NCI-H1930 (cell line): Measurements from ENCODE around the gene CRYM.
"Not testable (repeated sequence)": the region's sequence is repeated elsewhere in the genome, so short reads cannot be mapped to it uniquely, and the experiment has no call there.

Experiments used
- DNase-seq, 2 experiments: peaks; one replicate each; lab custom pipeline; 2025; lab: John Stamatoyannopoulos, UW

The CRYM gene

DNA sequence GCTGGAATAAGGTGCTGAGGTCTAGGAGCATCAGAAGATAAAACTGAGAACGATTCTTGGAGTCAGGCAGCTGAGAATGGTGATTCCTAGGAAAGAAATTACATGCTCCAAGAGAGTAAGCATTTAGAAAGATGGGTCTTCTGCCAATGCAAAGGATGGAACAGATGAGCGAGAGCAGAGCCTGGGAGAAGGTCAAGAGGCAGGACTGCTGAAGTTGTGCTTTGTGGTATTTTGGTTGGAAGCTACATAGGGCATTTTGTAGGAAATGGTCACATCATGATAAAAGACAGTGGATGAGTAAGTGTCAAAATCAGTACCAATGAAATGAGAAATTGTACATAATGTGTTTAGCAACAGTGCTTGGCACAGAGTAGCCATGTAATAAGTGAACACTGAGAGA is 1.4 kb upstream of the CRYM start:
- no peak for DNase-seq

- DNase-seq, result no peak
These were observed 804 bp downstream of the CRYM start for GRCh38 chr16:21277045-21277926.

DNA sequence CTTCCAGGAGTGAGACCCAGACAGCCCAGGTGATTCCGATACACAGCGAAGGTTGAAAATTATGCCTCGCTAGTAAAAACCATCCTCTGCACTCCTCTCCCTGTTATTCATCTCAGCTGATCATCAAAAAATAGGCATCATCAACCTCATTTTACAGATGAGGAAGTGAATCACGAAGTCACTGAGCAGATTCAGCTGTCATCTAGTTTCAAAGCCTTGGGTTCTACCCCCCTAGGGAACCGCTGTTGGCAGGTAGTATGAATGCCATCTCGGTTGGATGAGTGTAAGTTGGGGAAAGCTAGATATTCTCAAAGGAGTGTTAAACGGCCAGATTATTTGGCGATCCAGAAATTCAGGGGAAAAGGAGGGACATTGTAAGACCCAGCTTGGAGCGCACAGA is 2.0 kb downstream of the CRYM start:
- DNase-seq, result no peak

DNA sequence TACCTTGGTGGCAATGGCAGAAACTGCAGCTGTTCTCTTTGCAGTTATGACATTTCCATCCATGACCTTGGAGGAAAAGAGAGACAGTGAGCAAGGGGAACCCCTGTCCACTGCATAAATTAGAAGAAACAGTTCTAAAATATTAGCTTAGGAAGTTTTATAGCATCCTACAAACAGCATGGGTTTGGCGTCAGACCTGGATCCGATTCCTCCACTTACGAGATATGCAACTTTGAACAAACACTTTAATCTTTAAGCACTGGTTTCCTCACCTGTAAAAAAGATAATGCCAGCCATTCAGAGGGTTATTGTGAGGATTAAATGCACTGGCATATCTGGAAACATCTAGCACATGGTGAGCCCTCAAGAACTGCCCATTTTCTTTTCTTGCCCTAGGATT is 2.6 kb downstream of the CRYM start:
- no peak for DNase-seq

- DNase-seq, result no peak
These were observed 3.8 kb downstream of the CRYM start for GRCh38 chr16:21274172-21274726.

- DNase-seq, result not testable (repeated sequence)
These were observed 5.3 kb downstream of the CRYM start for GRCh38 chr16:21272763-21273162.

DNA sequence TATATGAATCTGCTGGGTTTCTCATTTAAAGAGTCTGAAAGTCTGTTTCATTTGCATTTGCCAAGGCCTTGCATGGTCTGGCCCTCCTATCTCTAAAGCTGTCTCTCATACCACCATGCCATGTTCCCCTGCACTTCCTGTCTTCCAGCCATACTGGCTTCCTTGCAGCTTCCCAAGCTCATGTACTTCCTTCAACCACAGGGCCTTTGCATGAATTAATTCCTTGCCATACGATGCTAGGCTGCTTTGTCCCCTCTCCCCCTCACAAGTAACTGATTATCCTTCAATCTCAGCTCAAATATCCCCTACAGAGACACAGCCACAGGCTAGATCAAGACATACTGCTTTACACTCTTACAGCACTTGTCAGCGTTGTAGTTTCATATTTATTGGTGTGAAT is 5.8 kb downstream of the CRYM start:
- DNase-seq, result no peak

GRCh38 chr16:21268236-21268635 is 9.9 kb downstream of the CRYM start:
- DNase-seq, result no peak

DNA sequence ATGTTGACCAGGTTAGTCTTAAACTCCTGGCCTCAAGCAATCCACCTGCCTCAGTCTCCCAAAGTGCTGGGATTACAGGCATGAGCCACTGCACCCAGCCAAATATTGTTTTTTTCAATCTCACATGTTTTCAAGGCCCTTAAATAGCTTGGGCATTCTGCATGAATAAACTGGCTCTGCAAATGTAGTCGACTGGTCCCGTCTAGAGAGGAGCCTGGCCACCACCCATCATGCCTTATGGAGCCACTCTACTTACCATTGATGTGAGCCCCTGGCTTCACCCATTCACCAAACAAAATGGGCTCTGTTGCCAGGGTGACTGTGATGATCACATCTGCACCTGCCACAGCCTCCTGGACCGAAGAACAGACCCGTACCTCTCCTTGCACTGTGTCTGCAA is 10.8 kb downstream of the CRYM start:
- DNase-seq, result no peak

DNA sequence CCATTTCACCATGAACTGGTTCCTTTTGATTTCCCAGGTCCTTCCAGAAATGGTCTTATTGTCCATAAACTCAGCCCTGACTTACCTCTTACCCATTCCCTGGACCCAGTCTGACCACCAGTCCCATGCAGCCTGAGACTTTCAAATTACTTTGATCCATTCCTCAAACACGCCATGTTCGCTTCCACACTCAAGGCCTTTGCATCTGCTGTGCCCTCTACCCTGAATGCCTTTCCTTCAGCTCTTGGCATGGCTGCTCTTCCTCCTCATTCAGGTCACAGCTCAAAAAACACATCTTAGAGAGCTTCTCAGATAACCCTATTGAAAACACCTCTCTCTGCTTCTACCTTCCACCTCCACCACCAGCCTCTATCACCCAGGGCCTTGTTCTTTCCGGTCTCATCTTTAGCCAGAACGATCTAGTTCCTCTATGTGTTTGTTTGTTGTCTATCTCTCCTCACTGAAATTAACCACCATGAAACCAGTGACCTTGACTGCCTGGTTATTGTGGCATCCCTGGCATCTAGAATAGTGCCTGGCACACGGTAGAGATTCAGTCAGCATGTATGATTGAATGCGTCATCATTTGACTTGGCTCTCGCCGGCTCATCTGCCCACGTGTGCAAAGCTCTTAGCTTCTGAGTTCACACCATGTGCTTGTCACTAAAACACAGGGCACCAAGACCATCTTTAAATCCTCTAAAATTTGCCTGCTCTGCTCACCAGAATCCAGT is 12.8 kb downstream of the CRYM start:
- DNase-seq, result no peak

- DNase-seq, result no peak
These were observed 13.5 kb downstream of the CRYM start for GRCh38 chr16:21264571-21265036.

DNA sequence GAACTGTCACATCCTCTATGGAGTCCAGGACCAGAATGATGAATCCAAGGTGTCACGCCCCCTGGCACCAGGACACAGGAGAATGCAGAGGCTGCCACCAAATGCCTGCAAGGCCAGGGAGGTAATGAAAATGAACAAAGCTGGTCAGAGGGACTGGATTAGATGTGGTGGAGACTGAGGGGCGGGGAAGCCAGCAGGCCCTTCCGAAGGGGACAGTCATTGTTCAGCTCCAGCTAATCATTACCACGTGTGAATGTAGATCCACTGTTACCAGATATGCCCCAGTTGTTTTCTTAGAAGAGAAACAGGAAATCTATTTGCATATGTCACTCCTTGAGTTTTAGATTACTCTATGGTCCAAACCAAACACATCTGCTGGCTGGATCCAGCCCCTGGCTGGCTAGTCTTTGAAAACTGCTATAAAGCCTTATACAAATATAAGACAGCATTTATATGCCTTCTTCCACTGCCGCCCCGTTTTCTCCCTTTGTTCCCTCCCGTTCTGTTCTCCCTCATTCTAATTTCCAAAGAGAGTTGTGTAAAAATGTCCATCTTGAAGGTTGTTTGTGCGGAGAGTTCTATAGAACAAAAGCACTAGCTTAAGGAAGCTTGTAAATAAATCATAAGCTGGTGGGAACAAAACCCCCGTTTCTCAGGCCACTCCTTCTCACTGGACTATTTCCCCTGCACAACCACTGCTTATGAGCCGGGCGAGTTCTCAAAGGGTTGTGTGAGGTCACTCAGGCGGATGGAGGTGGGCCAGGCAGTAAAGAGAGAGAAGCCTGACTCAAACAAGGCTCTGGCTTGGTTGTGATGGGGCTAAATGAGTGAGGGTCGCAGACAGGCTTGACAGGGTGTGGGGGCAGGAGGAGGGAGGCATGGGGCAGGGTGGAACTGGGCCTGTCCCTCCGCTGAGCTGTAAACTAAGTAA is 14.2 kb downstream of the CRYM start:
- DNase-seq, result no peak

GRCh38 chr16:21262779-21263639 is 15.1 kb downstream of the CRYM start:
- no peak for DNase-seq

GRCh38 chr16:21260870-21261791 is 17.0 kb downstream of the CRYM start:
- no peak for DNase-seq

DNA sequence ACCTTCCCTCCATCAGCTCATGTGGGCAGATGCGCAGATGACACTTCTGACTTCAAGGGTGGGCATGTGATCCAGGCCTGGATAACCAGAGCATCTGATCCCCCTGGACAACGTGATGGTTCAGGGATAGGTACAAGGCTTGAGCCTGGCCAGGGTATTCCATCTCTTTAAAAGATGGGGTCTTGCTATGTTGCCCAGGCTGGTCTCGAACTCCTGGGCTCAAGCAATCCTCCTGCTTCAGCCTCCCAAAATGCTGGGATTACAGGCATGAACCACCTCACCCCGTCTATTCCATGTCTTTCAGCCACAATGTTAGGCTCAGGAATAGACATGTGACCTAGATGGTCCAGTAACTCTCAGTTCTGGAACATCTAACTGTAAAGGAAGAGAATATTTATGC is 20.8 kb downstream of the CRYM start:
- DNase-seq, result no peak

DNA sequence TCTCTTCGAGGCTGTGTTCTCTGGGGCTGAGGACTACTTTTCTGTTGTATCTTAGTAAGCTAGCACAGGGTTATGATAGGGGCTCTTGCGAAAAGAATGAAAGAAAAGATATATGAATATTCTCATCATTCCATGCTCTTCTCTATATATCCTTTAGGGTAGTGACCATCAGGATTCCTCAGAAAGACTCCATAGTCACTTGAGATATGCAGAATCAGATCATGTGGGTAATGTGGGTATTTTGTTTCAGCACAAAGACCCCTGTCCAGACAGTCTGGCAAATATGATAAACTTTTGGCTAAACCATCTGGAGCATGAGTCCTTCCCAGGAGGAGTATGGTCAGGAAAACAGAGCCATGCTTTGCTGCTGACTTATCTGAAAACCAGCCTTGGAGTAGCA is 21.5 kb downstream of the CRYM start:
- no peak for DNase-seq

DNA sequence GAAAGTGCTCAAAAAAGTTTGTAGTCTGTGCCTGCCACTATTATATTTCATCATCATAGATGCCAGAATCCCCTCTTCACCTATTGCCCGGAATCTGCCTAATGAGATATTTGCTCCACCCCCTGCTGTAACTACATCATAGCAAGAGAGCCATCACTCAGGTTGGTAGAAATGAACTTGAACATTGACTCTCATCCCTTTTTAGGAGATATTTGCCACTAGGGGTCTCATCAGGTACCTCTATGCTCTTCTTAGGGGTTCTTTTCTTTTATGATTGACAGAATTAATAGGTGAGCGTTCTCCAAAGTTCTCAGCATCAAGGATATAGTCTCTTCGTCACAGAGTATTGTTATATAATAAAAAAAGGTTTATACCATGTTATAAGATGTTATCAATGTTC is 24.6 kb downstream of the CRYM start:
- no peak for DNase-seq

- DNase-seq, result no peak
These were observed 27.8 kb downstream of the CRYM start for GRCh38 chr16:21250072-21250923.

GRCh38 chr16:21248179-21248578 is 29.9 kb downstream of the CRYM start:
- not testable (repeated sequence) for DNase-seq
